Neural progenitor cell (in vitro differentiated cells): Measurements from ENCODE around the gene TMEM45A.

Experiments
- CTCF ChIP-seq: fragments of 200-600 bp; sonication (generic); IDR thresholded peaks from 2 replicates; pipeline ENCODE4 v1.5.1; 2017; ENCODE audit warnings: antibody characterized with exemption, mild to moderate bottlenecking
- EZH2 ChIP-seq: fragments of 200-600 bp; sonication (generic); IDR thresholded peaks from 2 replicates; pipeline ENCODE4 v1.6.1; 2017; ENCODE audit warnings: antibody characterized with exemption, mild to moderate bottlenecking, moderate library complexity

- TF ChIP-seq CTCF (no peak), EZH2 (no peak)
Observed at GRCh38 chr3:100457811-100458210, 34.6 kb upstream of the TMEM45A start.
